Measurements from ENCODE around the gene ZDHHC24. TPM values are rescaled to one million over a fixed set of nuclear protein-coding genes. Genes with fewer than 3 reads are reported as not detected.

ZDHHC24 gene
- total and polyA plus RNA-seq, 2 experiments from 2014 or later = 5.6 to 13.1 TPM

- TF ChIP-seq ZNF114 (CRISPR knock-in tag; IDR thresholded peaks at IDR 0.05) (no peak), REST (IDR thresholded peaks at IDR 0.05; ENCODE audit: unreplicated experiment) (no peak), ZNF462 (CRISPR knock-in tag; IDR thresholded peaks at IDR 0.05) (no peak)
Observed at GRCh38 chr11:66580803-66581202, 35.0 kb upstream of the ZDHHC24 start (continued).

GRCh38 chr11:66579017-66579606 lies 33.3 kb upstream of the ZDHHC24 start:
- Histone ChIP-seq H3K36me3 (ENCODE audit: insufficient read depth) (no peaks in the 10 kb centered on the region; the same call in 1 of the 2 replicates), H2AFZ (peak overlapping the region; percentile 87; the same call in 1 of the 2 replicates), H3K4me2 (no peak overlapping the region), H3K79me2 (replicated peaks; ENCODE audit: insufficient read depth) (no peaks in the 10 kb centered on the region), H4K20me1 (replicated peaks; ENCODE audit: insufficient read depth) (no peaks in the 10 kb centered on the region), H3K27ac (ENCODE audit: low read depth) (no peak overlapping the region), H3K27me3 (ENCODE audit: insufficient read depth) (no peaks in the 10 kb centered on the region), H3K4me3 (peak overlapping the region; percentile 30; the same call in 1 of the 2 replicates), H3F3A (replicated peaks; ENCODE audit: low read depth) (0 out of 2 replicates have a peak, but pooled peaks cover 6% of the 10 kb centered on the region), H3K4me1 (ENCODE audit: insufficient read depth) (no peaks in the 10 kb centered on the region), H3K9me2 (ENCODE audit: insufficient read depth) (no peaks in the 10 kb centered on the region)
- H3K4me3 Mint-ChIP-seq = no peak overlapping the region
- peaks cover 13% of the 10 kb centered on the region for H3K27me3 Mint-ChIP-seq (ENCODE audit: insufficient read depth, low read depth, poor library complexity)
- H3K4me1 Mint-ChIP-seq = no peaks in the 10 kb centered on the region; the same call in 2 of the 3 replicates
- H3K27ac Mint-ChIP-seq = no peak overlapping the region
- DNase-seq (ENCODE audit: low spot score) = peak; percentile 85
- peaks cover 28% of the 10 kb centered on the region for H3K36me3 Mint-ChIP-seq (ENCODE audit: low read depth)
- H3K9me3 Mint-ChIP-seq = peaks cover 48% of the 10 kb centered on the region
- peak; percentile 98 for ATAC-seq
- TF ChIP-seq REST (IDR thresholded peaks at IDR 0.05; ENCODE audit: unreplicated experiment) (no peak), ZNF114 (CRISPR knock-in tag; IDR thresholded peaks at IDR 0.05) (no peak), POLR2AphosphoS5 (IDR thresholded peaks at IDR 0.05; ENCODE audit: low read depth) (no peak), NANOG (IDR thresholded peaks at IDR 0.05; ENCODE audit: borderline replicate concordance) (no peak), JUNB (IDR thresholded peaks at IDR 0.05; ENCODE audit: unreplicated experiment) (no peak)
- TF ChIP-seq, protein P1, sequence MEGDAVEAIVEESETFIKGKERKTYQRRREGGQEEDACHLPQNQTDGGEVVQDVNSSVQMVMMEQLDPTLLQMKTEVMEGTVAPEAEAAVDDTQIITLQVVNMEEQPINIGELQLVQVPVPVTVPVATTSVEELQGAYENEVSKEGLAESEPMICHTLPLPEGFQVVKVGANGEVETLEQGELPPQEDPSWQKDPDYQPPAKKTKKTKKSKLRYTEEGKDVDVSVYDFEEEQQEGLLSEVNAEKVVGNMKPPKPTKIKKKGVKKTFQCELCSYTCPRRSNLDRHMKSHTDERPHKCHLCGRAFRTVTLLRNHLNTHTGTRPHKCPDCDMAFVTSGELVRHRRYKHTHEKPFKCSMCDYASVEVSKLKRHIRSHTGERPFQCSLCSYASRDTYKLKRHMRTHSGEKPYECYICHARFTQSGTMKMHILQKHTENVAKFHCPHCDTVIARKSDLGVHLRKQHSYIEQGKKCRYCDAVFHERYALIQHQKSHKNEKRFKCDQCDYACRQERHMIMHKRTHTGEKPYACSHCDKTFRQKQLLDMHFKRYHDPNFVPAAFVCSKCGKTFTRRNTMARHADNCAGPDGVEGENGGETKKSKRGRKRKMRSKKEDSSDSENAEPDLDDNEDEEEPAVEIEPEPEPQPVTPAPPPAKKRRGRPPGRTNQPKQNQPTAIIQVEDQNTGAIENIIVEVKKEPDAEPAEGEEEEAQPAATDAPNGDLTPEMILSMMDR (conservative IDR thresholded peaks at IDR 0.05; ENCODE audit: low read depth in 2 of 2) = peak; percentile 81 to 93
